Islet precursor cell (in vitro differentiated cells): Measurements from ENCODE around the gene KRT16.
"Not testable (repeated sequence)": the region's sequence is repeated elsewhere in the genome, so short reads cannot be mapped to it uniquely, and the experiment has no call there.

Source experiments
- DNase-seq: peaks from one replicate; pipeline ENCODE4 v3.0.0-alpha.2; 2018

Gene KRT16

DNA sequence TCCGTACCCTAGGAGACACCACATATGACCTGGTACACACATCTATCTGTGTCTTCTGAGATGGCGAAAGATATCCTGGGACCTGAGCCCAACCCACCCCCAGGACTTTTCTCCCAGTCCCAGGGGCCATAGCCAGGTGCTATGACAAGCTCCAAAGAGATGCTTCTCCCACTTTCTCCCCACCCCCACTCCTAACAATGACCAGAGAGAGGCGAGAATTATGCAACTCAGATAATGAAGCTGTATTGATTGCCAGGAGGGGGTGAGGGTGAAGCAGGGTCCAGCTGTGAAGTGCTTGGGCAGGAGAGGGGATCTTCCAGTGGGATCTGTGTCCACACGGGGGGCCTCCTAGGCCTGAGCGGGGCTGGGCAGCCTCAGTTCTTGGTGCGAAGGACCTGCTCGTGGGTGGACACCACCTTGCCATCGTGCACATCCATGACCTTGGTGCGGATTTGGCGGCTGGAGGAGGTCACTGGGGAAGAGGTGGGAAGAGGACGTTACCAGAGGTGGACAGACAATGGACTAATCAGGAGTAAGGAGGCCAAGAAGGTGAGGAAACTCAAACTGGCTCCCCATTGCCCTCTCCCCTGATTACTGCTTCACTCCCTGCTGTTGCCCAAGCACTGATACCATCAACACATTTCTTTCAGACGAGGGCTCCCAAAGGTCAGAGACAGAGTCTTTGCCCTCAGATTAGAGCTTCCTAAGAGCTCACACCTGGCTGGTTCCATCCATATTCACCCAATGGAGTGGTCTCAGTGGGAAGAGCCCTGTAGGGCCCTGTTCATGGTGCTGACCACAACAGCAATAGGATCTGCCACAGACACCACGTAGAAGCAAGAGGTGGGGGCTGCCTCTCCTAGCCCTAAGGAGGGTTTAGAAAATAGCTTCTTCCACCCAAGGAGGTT is 30.3 kb downstream of the KRT16 start:
- not testable (repeated sequence) for DNase-seq

DNA sequence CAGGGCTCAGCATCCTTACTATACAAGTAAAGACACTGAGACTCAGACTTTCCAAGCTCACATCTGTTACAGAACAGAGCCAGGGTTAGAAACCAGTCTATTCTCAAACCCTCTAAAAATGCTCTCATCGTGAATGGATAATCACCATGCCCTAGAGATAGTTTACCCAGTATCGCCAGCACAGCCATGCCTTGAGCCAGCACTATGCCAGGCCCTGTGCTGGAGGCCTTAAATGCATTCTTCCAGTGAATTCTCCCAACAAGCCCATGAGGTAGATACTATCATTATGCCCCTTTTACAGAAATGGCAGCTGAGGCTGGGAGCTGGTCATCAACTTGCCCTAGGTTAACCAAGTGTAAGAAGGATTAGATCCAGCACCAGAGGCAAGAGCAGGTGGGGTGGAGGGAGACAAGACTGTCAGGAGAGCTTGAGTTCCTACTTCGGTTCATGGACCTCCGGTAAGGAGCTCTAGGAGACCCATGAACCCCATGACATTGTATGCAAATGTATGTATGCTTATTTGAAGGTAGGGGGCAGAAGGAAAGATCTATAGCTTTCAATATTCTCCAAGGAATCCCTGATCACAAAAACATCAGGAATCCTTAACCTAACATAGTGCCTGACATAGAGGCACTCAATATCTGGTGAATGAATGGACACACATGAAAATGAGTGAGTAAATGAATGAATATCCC is 31.1 kb downstream of the KRT16 start:
- DNase-seq: no peak

DNA sequence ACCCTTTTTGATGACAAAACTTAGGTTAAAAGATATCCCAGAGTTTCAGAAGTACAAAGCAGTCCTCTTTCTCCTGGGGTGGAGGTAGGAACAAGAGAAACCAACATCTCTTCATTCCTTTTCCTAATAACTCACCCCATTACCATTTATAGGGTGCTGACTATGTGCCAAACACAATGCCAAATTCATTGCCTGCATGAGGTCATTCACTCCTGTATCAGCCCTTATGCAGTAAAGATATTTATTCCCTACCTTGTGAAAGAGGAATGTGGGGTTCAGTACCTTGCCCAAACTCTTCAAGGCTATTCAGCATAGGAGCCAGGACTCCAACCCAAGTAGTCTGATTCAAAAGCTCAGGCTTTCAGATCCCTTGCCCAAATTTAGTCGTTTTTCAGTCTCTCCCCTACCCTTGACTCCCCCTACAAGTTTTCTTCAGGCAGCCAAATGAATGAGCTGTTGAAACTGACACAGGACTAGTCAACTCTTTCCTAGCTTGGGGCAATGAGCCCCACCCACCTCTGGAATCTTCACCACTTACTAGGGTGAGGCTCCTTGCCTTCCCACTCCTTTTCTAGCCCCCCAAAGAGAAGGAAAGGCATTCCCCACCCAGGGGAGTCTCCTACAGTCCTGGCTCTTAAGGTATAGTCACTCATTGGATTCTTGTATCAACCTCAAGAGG is 31.7 kb downstream of the KRT16 start:
- DNase-seq: no peak

DNA sequence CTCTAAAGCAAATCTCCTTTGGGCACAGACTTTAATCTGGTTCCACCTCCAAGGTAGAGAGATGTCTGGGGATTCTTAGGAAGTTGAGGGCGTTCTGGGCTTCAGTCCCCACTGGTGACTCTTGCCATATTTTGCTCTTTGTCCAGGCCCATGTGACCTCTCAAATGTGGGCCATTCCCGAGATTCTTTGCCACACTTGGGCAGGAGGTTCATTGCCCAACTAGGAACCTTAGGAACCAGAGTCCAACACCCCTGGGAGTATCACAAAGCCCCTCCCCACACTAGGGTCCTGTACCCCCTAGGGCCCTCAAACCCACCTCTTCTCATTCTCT is 32.4 kb downstream of the KRT16 start:
- DNase-seq: no peak

DNA sequence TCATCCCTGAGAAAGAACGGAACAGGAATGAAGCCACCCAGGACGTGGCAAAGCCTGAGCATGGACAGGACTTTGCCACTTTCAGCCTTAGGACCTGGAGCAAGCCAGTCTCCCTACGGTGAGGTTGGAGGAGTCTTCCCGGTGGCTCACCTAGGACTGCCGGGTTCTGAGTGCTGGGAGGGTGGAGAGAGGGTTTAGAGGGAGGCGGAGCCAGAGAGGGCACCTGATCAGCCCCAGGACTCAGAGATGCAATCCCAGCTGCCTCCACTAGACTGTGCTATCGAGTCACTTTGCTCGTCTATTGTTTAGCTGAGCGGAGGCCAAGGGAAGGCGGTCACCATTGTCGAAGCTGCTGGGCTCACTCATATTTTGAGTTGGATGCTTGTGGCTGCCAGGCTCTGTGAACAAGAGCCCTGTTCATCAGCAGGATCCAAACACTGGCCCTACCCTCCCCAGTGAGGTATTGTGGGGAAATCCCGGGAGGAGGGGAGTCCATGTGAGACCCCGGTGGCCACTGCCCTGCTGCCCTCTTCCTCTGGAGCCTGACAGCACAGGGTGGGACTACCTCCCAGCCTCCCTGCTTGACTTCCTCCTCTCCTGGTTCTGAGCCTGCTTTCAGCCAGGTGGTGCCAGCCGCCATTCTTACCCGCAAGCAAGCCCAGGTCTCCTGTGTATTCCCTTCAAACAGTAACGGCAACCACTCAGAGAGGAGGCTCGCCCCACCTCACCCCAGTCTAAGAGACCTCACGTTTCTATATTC is 32.9 kb downstream of the KRT16 start:
- DNase-seq: peak; percentile 97

DNA sequence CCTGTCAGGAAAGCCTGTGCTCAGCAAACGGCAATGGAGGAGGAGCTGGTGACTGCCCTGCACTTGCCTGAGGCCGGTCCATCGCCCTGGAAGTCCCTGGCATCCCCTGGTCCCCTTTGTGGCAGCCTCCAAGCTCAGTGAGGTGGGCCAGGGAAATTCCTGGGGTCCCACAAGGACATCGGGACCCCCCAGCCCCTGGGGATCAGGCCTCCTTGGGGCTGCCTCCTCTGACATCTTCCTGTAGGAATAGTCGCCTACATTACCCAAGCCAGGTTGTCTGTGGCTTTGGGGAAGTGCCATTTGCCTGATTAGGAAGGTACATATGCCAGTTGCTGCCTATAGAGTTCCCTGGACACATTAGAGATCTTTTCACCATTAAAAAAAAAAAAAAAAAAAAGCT is 33.6 kb downstream of the KRT16 start:
- no peak for DNase-seq

DNA sequence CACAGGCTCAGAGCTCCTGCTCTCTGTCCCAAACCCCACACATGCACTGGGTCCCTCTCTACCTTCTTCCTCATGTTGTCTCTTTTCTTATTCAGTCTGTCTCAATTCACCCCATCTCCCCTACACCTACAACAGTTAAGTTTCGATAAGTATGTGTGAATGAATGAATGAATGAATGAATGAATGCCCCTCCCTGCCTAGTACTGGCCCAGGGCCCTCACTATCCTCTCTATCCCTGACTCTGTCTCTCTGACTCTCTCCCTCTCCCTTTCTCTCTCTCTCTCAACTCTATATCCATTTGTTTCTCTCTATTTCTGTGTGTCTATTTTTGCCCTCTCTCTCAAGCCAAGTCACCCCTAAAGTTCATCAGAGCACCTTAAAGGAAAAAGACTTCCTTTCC is 34.0 kb downstream of the KRT16 start:
- DNase-seq: no peak

DNA sequence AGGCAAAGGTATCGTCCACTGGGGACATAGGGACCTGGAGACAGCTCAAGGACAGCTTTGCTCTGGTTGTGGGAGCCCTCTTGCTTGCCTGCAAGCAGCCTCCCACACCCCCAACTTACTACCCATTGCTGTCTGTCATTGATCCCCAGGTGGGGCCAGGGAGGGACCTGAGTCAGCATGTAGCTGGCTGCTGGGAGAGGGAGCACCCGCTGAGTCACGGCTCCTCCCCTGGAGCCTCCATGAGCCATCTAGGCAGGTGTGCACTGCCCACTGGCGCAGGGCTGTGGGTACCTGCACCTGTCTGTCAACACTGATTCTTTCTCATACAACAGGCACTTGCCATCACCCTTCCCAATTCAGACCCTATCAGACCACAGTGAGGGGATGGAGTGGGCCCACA is 35.8 kb downstream of the KRT16 start:
- DNase-seq: not testable (repeated sequence)

DNA sequence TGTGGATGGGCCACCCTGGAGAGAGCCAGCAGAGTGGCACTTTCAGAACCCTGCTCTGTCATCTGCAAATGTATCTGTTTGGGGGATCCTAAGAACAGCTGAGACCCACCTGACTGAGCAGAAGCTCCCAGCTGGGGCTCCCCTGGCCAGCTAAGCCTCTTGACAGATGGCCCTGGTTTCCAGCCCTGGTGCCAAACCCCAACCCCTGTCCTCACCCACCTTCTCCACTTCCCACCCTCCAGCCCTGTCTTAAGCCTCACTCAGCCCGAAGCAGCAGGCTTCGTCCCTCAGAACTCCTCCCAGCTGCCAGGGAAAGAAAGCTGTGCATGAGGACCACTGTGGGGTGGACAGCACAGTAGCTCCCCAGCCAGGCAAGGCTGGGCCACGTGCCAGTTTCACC is 37.2 kb downstream of the KRT16 start:
- no peak for DNase-seq

DNA sequence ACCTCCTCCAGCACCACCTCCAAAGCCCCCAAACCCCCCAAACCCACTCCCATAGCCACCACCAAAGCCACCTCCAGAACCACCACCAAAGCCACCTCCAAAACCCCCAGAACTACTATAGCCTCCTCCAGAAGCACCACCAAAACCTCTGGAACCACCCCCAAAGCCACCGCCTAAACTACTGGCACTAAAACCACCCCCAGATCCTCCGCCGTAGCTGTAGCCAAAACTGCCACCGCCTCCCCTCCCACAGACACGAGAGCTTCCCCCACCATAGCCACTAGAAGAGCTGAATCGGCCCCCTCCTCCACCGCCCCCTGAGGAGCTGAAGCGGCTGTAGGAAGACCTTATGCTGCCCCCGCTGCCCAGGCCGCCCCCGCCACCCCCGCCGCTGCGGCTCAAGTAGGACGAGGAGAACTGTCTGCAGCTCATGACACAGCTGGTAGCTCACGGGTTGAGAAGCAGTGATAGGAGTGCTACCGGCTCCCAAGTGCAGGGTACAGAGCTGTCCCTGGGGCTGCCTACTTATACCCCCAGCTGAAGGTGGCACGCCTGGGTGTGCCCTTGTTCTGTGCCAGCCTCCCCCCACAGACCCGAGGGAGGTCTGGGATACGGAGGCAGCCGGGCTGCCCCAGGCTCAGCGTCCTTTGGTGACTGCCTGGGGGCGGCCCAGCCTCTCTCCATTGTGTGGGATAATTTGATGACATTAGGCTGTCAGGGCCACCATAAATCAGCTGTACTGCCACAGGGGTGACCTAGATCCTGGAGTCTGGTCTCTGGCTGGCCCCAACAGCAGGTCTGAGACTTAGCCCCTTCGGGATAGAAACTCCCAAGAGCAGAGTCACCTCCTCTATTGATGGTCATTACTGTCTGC is 40.8 kb downstream of the KRT16 start, which contains the start of gene KRT9:
Gene KRT9 (minus strand): TSS at position 499 of the 874 bp plus-strand sequence. CDS start 67 bp downstream, at position 432.
- peak; percentile 75 for DNase-seq

DNA sequence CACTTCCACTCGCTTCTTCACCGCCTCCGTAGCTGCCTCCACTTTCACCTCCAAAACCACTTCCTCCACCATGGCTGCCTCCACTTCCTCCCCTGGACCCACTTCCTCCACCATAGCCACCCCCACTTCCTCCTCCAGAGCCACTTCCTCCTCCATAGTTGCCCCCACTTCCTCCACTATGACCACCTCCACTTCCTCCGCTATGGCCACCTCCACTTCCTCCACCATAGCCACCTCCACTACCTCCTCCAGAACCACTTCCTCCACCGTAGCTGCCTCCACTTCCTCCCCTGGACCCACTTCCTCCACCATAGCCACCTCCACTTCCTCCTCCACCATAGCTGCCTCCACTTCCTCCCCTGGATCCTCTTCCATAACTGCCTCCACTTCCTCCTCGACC is 45.2 kb downstream of the KRT16 start:
- DNase-seq: no peak

DNA sequence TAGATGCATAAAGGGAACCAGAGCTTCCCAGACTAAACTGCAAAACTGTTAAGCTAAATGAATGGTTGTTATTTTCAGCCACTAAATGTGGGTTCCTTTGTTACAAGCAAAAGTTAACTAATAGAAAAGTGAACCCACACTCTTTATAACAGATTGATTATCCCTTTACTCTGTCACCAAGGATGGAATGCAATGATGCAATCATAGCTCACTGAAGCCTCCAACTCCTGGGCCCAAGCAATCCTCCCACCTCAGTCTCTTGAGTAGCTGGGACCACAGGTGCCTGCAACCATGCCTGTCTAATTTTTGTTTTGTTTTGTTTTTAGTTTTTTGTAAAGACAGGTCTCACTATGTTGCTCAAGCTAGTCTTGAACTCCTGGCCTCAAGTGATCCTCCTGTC is 47.2 kb downstream of the KRT16 start:
- no peak for DNase-seq

DNA sequence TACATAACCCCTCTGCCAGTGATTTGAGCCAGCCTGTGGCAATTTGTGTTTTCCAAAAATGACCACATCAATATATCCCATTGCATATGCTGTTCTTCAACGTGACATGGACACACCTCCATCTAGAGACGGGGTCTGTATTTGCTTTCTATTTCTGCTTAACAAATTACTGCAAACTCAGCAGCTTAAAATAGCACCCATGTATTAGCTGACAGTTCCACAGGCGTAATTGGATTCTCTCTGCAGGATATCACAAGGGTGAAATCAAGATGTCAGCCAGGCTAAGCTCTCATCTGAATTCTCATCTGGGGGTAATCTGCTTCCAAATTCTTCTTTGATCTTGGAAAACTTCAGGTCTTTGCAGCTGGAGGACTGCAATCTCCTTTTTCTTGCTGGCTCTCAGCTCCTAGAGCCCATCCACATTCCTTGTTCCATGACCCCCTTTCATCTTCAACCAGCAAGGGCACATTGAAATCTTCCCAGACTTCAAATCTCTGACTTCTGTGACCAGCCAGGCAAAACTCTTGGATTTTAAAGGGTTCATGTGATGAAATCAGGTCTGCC is 48.9 kb downstream of the KRT16 start:
- DNase-seq: no peak

DNA sequence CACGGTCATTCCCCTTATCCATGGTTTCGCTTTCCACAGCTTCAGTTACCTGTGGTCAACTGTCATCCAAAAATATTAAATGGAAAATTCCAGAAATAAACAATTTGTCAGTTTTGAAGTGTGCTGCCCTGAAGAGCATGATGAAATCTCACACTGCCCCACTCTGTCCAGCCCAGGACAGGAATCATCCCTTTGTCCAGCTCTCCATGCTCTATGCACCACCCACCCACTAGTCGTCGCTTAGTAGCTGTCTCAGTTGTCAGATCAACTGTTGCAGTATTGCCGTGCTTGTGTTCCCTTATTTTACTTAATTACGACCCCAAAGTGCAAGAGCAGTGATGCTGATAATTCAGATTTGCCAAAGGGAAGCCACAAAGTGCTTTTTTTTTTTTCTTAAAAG is 51.0 kb downstream of the KRT16 start:
- no peak for DNase-seq
